ENCODE results near the gene GRHL1.

GRHL1 gene

GRCh38 chr2:10006236-10007161, 55.0 kb downstream of the GRHL1 start:
- TF ChIP-seq TAF1 (IDR thresholded peaks at IDR 0.05; ENCODE audit: borderline replicate concordance, insufficient read depth, low read length) (no peak), REST (IDR thresholded peaks at IDR 0.05; ENCODE audit: insufficient read depth in 1 of 2, low read depth in 2 of 2, low read length in 2 of 2) (no peak), POLR2AphosphoS5 (IDR thresholded peaks at IDR 0.05; ENCODE audit: low read depth, low read length) (no peak), FOXP2 (optimal IDR thresholded peaks at IDR 0.05; ENCODE audit: borderline replicate concordance, extremely low read depth, extremely low read length, insufficient read depth) (no peak), SIN3A (IDR thresholded peaks at IDR 0.05; ENCODE audit: borderline replicate concordance, insufficient read depth, low read length) (no peak)

DNA sequence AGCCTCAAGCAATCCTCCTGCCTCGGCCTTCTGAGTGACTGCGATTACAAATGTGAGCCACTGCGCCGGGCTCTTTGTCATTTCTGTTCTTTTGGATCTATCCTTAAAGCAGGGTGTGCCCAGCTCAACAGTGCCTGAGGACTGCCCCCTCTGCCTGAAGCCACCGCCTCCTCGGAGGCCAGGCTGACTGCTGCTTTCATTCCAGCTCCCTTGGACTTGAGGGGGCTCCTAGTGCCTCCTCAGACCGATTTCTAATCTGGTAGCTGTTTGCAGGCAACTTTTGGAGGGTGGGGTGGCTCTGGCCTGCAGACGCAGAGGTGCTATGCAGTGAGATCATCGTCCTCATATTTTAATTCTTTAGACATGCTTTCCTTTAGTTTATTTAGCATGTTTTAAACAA, 55.9 kb downstream of the GRHL1 start:
- no peak for TF ChIP-seq TAF1 (IDR thresholded peaks at IDR 0.05; ENCODE audit: borderline replicate concordance, insufficient read depth, low read length)
- TF ChIP-seq REST (IDR thresholded peaks at IDR 0.05; ENCODE audit: insufficient read depth in 1 of 2, low read depth in 2 of 2, low read length in 2 of 2) = no peak
- no peak for TF ChIP-seq POLR2AphosphoS5 (IDR thresholded peaks at IDR 0.05; ENCODE audit: low read depth, low read length)

DNA sequence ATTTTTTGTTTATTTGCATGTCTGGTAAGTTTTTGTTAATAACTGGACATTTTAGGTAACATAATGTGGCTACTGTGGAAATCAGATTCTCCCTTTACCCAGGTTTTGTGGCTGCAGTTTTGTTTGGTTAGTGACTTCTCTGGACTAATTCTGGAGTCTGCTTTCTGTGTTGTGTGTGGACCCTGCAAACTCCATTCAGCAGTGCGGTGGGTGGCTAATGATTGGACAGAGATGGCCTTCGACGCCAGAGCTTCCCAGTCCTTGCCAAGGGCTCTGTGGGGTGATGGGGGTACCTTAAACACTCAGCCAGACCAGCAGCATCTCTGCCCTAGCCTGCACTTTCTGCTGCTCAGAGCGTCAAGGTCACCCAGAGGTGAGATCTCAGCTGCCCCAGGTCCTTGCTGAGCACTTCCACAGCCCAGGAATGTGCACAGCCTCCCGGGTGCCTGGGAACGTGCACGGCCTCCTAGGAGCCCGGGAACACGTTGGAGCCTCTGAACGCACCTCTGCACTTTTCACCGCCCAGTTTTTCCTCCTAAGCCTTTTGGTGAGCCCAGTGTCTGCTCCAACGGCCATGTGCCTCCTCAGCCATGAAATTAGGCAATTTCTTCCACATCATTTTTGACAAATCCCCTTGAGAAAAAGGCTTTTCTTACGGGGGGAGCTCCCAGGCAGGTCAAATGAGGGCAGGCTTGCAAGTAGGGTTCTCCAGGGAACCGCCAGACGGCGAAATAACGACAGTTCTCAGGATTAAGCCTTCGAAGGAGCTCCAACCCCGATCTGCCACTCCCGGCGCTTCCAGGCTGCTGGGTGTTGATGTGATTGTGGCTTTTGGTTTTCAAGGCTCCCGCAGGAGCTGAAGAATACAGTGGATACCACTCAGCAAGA, 56.7 kb downstream of the GRHL1 start:
- no peak for TF ChIP-seq SIN3A (IDR thresholded peaks at IDR 0.05; ENCODE audit: borderline replicate concordance, insufficient read depth, low read length)
- no peak for TF ChIP-seq FOXP2 (optimal IDR thresholded peaks at IDR 0.05; ENCODE audit: borderline replicate concordance, extremely low read depth, extremely low read length, insufficient read depth)
- no peak for TF ChIP-seq POLR2AphosphoS5 (IDR thresholded peaks at IDR 0.05; ENCODE audit: low read depth, low read length)
- TF ChIP-seq TAF1 (IDR thresholded peaks at IDR 0.05; ENCODE audit: borderline replicate concordance, insufficient read depth, low read length) = no peak
- no peak for TF ChIP-seq REST (IDR thresholded peaks at IDR 0.05; ENCODE audit: insufficient read depth in 1 of 2, low read depth in 2 of 2, low read length in 2 of 2)

DNA sequence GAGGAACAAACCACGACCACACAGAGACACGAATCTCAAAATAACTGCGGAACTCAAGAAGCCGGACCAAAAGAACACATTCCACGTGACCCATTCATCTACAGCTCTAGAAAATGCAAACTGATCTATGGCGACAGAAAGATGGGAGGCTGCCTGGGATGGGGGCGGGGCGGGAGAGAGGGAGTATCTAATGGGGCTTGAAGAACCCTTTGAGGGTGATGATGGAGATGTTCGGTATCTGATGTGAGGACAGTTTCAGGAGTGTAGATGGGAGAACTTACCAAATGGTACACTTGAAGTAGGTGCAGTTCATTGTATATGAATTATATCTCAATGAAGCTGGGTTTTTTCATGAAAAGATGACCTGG, 57.3 kb downstream of the GRHL1 start:
- TF ChIP-seq SIN3A (IDR thresholded peaks at IDR 0.05; ENCODE audit: borderline replicate concordance, insufficient read depth, low read length) = no peak
- no peak for TF ChIP-seq POLR2AphosphoS5 (IDR thresholded peaks at IDR 0.05; ENCODE audit: low read depth, low read length)
- TF ChIP-seq REST (IDR thresholded peaks at IDR 0.05; ENCODE audit: insufficient read depth in 1 of 2, low read depth in 2 of 2, low read length in 2 of 2) = no peak
- no peak for TF ChIP-seq TAF1 (IDR thresholded peaks at IDR 0.05; ENCODE audit: borderline replicate concordance, insufficient read depth, low read length)
- no peak for TF ChIP-seq FOXP2 (optimal IDR thresholded peaks at IDR 0.05; ENCODE audit: borderline replicate concordance, extremely low read depth, extremely low read length, insufficient read depth)
